Mesodermal cell (in vitro differentiated cells): ENCODE results near the gene ZNFX1.
"Not testable (repeated sequence)": the region's sequence is repeated elsewhere in the genome, so short reads cannot be mapped to it uniquely, and the experiment has no call there.

Source experiments
- H3K27ac ChIP-seq: 2 replicates; pipeline ENCODE4 v1.7.0; 2013; ENCODE audit warnings: mild to moderate bottlenecking, low read depth, low read length, moderate library complexity; ENCODE audit not compliant: severe bottlenecking
- H3K36me3 ChIP-seq: 2 replicates; pipeline ENCODE4 v1.7.1; 2013; ENCODE audit warnings: mild to moderate bottlenecking, low read length, moderate library complexity; ENCODE audit not compliant: control insufficient read depth, insufficient read depth
- H3K4me1 ChIP-seq: one replicate; pipeline ENCODE4 v1.7.1; 2013; ENCODE audit warnings: mild to moderate bottlenecking, low read length; ENCODE audit not compliant: insufficient read depth, control insufficient read depth, poor library complexity, severe bottlenecking
- H3K4me3 ChIP-seq: 2 replicates; pipeline ENCODE4 v1.7.0; 2013; ENCODE audit warnings: low read length, control low read depth, mild to moderate bottlenecking; ENCODE audit not compliant: insufficient read depth, poor library complexity, severe bottlenecking; ENCODE audit errors: extremely low read depth
- H3K9me3 ChIP-seq: 2 replicates; pipeline ENCODE4 v1.7.1; 2013; ENCODE audit warnings: mild to moderate bottlenecking, low read length, moderate library complexity; ENCODE audit not compliant: control insufficient read depth
- WGBS, 2 experiments: methylation state at CpG; one replicate each; pipeline ENCODE4 v1.1.5; 2013; ENCODE audit warnings: missing lambda C conversion rate in 2 of 2; ENCODE audit not compliant: insufficient coverage in 2 of 2; 5-methylcytosine and 5-hydroxymethylcytosine counted together

ZNFX1 gene

GRCh38 chr20:49314052-49314451, 36.2 kb upstream of the ZNFX1 start:
- H3K9me3 ChIP-seq, result peaks cover 13% of the 10 kb centered on the region
- not testable (repeated sequence) for H3K27ac ChIP-seq, H3K36me3 ChIP-seq, H3K4me1 ChIP-seq, H3K4me3 ChIP-seq
- 67% methylated on average over 1 of the region's 2 CpGs; no CpG with 5 or more reads in 1 of the 2 experiments for WGBS, 2 experiments

- no peaks in the 10 kb centered on the region for H3K4me1 ChIP-seq
- 100% methylated on average over 1 of the region's 2 CpGs for WGBS, 2 experiments
- no peak overlapping the region for H3K27ac ChIP-seq
- no peaks in the 10 kb centered on the region for H3K36me3 ChIP-seq
- peaks cover 13% of the 10 kb centered on the region for H3K9me3 ChIP-seq
- no peak overlapping the region for H3K4me3 ChIP-seq
Observed at GRCh38 chr20:49313283-49313682, 35.4 kb upstream of the ZNFX1 start.

DNA sequence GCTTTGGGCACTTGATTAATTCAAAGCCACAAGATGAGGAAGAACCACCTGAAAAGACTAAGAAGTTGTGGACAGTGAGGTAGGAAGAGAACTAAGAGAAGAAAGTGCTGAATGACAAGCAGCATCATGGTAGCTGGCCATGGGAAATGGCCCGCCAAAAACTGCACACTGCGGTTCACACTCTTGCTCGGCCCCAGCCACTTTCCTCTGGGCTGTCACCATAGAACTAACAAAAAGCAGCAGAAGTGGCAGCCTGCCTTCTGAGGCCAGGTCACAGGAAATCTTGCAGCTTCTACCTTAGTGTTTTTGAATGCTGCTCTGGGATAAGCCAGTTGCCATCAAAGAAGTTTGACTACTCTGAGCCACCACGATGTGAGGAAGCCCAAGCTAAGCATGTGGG, 34.8 kb upstream of the ZNFX1 start:
- Histone ChIP-seq H3K4me1 (no peaks in the 10 kb centered on the region), H3K4me3 (no peak overlapping the region), H3K36me3 (no peaks in the 10 kb centered on the region), H3K9me3 (peaks cover 13% of the 10 kb centered on the region), H3K27ac (no peak overlapping the region)
- 92 to 97% methylated on average over 4 of the region's 4 CpGs for WGBS, 2 experiments

DNA sequence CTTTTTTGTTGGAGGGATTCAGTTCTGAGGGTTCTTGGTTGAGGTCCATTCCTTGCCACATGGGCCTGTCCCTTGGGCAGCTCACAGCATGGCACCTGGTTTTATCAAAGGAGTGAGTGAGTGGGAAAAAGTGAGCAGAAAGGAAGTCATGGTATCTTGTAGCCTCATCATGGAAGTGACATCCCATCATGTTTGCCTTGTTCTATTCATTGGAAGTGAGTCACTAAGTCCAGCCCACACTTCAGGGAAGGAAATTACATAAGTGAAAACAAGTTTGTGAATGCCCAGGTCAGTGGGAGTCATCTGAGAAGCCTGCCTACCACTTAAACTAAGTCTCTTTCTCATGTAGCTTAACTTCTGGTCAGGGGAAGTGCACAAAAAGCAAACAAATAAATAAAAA, 32.8 kb upstream of the ZNFX1 start:
- Histone ChIP-seq H3K4me1 (no peaks in the 10 kb centered on the region), H3K4me3 (no peak overlapping the region), H3K27ac (no peak overlapping the region), H3K9me3 (peaks cover 9% of the 10 kb centered on the region), H3K36me3 (no peaks in the 10 kb centered on the region)

GRCh38 chr20:49308875-49309274, 31.0 kb upstream of the ZNFX1 start:
- Histone ChIP-seq H3K9me3 (peaks cover 9% of the 10 kb centered on the region), H3K36me3 (no peaks in the 10 kb centered on the region), H3K4me1 (no peaks in the 10 kb centered on the region), H3K4me3 (no peak overlapping the region), H3K27ac (no peak overlapping the region)
- 100% methylated on average over 1 of the region's 3 CpGs; no CpG with 5 or more reads in 1 of the 2 experiments for WGBS, 2 experiments

- WGBS, 2 experiments, result 91 to 92% methylated on average over 6 to 7 of the region's 10 CpGs
Observed at GRCh38 chr20:49306903-49307620, 29.2 kb upstream of the ZNFX1 start.

GRCh38 chr20:49303065-49303552, 25.3 kb upstream of the ZNFX1 start:
- no peak overlapping the region for H3K4me3 ChIP-seq
- 100% methylated on average over 1 to 3 of the region's 3 CpGs for WGBS, 2 experiments
- no peaks in the 10 kb centered on the region for H3K4me1 ChIP-seq

More at GRCh38 chr20:49306903-49307620, 29.2 kb upstream of the ZNFX1 start:
- H3K27ac ChIP-seq, result no peak overlapping the region
- no peaks in the 10 kb centered on the region for H3K36me3 ChIP-seq
- H3K9me3 ChIP-seq, result peaks cover 9% of the 10 kb centered on the region
- H3K4me3 ChIP-seq, result no peak overlapping the region
- no peaks in the 10 kb centered on the region for H3K4me1 ChIP-seq

DNA sequence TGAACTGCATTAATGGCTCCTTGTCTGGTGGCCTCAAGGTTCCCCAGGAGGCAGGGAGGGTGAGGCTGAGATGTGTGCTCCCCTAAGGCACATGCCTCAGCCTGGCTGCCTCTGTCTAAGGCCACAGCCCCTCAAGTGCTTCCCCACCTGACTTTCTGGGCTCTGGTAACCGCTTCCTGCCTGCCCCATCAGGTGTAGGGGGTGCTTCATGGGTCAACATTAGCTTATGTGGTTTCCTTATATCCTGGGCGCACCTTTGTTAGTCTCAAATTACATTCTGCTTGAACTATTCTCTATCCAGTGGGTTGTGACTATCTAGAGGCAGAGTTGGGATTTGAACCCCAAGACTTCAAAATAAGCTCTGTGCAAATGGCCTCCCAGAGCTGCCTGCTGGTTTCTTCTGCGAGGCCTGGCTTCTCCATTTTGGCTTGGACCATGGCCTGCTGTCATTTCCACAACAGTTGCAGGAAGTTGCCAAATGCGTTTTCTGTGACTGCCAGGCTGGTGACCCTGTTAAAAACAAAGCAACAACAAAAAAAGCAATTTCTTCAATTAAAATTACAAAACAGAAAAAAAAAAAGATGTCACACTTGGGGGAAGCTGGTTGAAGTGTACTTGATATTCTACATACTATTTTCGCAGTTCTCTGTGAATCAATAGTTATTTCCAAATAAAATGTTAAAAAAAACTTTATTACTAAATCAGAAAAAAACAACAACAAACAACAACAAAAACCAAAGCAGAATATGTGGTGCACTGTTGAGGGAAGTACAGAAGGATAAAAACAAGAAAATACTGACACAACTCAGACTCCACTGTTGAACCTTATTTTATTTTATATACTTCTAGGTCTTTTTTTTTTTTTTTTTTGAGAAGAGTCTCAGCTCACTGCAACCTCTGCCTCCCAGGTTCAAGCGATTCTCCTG, 20.0 kb upstream of the ZNFX1 start:
- no peak overlapping the region for H3K27ac ChIP-seq
- no peaks in the 10 kb centered on the region for H3K4me1 ChIP-seq
- no peaks in the 10 kb centered on the region for H3K9me3 ChIP-seq
- WGBS, 2 experiments, result 89 to 94% methylated on average over 3 of the region's 6 CpGs
- H3K4me3 ChIP-seq, result no peak overlapping the region
- peaks cover 5% of the 10 kb centered on the region for H3K36me3 ChIP-seq

More at GRCh38 chr20:49303065-49303552, 25.3 kb upstream of the ZNFX1 start:
- Histone ChIP-seq H3K9me3 (no peaks in the 10 kb centered on the region), H3K36me3 (no peaks in the 10 kb centered on the region), H3K27ac (no peak overlapping the region)

GRCh38 chr20:49294002-49294654, 16.3 kb upstream of the ZNFX1 start:
- H3K36me3 ChIP-seq, result peaks cover 30% of the 10 kb centered on the region
- not testable (repeated sequence) for H3K27ac ChIP-seq, H3K9me3 ChIP-seq, H3K4me3 ChIP-seq, H3K4me1 ChIP-seq
- WGBS, 2 experiments, result 64 to 68% methylated on average over 7 to 10 of the region's 16 CpGs

- H3K4me1 ChIP-seq, result no peaks in the 10 kb centered on the region
- H3K9me3 ChIP-seq, result no peaks in the 10 kb centered on the region
- H3K4me3 ChIP-seq, result no peak overlapping the region
- H3K27ac ChIP-seq, result no peak overlapping the region
- H3K36me3 ChIP-seq, result peaks cover 40% of the 10 kb centered on the region
- WGBS, 2 experiments, result 88 to 91% methylated on average over 4 of the region's 6 CpGs
Observed at GRCh38 chr20:49293122-49293521, 15.3 kb upstream of the ZNFX1 start.
